ENCODE measurements around the gene FRMPD4. TPM values are rescaled to one million over a fixed set of nuclear protein-coding genes. Genes with fewer than 3 reads are reported as not detected.

Gene FRMPD4
- total and polyA plus RNA-seq, 12 donors: under 0.01 to 0.06 (median 0.02) TPM; not detected in 7

DNA sequence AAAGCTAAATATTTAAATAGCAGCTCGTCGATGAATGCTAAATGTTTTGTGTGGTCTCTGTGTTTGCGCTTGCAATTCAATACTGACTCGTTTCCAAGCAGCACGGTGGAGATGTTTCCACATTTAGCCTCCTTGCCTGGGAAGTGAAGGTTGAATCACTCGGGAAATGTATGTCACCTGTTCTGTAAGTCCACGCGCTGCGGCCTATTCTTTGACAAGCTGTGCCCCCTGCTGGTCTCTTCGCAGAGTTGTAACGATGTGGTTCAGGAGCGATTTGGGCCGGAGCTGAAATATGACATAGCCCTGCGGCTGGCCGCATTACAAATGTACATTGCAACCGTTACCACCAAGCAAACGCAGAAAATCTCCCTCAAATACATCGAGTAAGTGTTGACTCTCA is 563.4 kb downstream of the FRMPD4 start:
- Histone ChIP-seq H3K4me1 (replicated peaks in 1 of 2) (no peaks in the 10 kb centered on the region), H3K36me3 (replicated peaks in 1 of 2) (no peaks in the 10 kb centered on the region), H3K9me3 (replicated peaks in 1 of 3) (no peaks in the 10 kb centered on the region), H3K27ac (no peak overlapping the region), H3K27me3 (peaks cover 12% of the 10 kb centered on the region), H3K4me3 (no peak overlapping the region)
- intact Hi-C loops (cut with DNase I): no loop called here
- no peak for TF ChIP-seq POLR2A (IDR thresholded peaks at IDR 0.05)
- peak in 5 of 6 experiments; percentile 11 to 44 (median 38) for TF ChIP-seq CTCF (IDR thresholded peaks at IDR 0.05)
- DNase-seq: peak in 6 of 7 donors; percentile 18 to 63 (median 34)
- 20 to 35% (median 25%) methylated on average over 17 to 18 of the region's 18 CpGs for WGBS, 4 donors

- Histone ChIP-seq H3K27ac (no peak overlapping the region), H3K27me3 (peaks cover 6% of the 10 kb centered on the region), H3K36me3 (replicated peaks in 1 of 2) (no peaks in the 10 kb centered on the region), H3K4me1 (replicated peaks in 1 of 2) (no peaks in the 10 kb centered on the region), H3K9me3 (replicated peaks in 1 of 3) (no peaks in the 10 kb centered on the region), H3K4me3 (no peak overlapping the region)
- 67 to 87% (median 79%) methylated on average over 3 of the region's 3 CpGs for WGBS, 4 donors
- TF ChIP-seq POLR2A (IDR thresholded peaks at IDR 0.05) (no peak), CTCF (IDR thresholded peaks at IDR 0.05) (peak in 1 of 6 experiments; percentile 22)
- intact Hi-C loops (cut with DNase I): no loop called here
- DNase-seq: peak in 1 of 7 donors; percentile 3
Observed at GRCh38 chrX:12702509-12703091, 564.3 kb downstream of the FRMPD4 start.

DNA sequence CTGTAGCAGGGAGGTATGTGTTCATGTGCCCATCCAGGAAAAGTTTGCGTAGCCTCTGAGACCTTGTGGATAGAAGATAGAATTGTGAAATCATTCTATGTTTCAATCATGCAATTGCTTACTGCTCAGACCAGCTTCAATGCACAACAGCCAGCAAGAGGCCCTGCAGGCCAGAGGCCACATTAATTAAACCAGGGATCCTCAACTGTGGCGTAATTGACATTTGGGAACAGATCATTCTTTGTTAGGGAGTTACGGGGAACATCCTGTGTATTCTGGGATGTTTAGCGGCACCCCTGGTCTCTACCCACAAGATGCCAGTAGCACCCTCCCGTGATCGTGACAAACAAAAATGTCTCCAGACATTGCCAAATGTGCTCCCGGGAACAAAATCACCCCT is 566.4 kb downstream of the FRMPD4 start:
- Histone ChIP-seq H3K36me3 (replicated peaks in 1 of 2) (no peaks in the 10 kb centered on the region), H3K4me1 (replicated peaks in 1 of 2) (no peaks in the 10 kb centered on the region), H3K27me3 (peaks cover 6% of the 10 kb centered on the region), H3K27ac (no peak overlapping the region), H3K9me3 (replicated peaks in 1 of 3) (no peaks in the 10 kb centered on the region), H3K4me3 (no peak overlapping the region)
- TF ChIP-seq POLR2A (IDR thresholded peaks at IDR 0.05): no peak
- DNase-seq: no peak
- intact Hi-C loops (cut with DNase I): no loop called here
- WGBS, 4 donors: 68 to 78% (median 75%) methylated on average over 7 of the region's 7 CpGs

DNA sequence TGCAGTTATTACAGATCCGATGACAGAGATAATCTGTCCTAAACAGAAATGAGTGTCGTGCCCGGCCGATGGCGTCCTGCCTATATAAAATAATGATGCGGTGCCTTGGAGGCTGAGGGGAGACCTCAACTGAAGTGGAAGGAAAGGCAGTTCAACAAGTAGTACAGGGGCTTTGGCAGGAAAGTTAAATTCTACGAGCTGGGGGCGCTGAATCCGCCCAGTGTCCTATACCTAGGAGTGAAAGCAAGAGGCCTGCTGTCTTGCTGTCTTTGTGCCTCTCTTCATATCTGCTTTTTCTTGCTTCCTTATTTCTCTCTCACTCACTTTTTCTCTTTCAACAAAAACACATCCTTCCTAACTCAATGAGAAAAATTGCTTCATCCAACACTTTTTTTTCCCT is 570.8 kb downstream of the FRMPD4 start:
- Histone ChIP-seq H3K36me3 (replicated peaks in 1 of 2) (no peaks in the 10 kb centered on the region), H3K27ac (no peak overlapping the region), H3K4me1 (replicated peaks in 1 of 2) (no peaks in the 10 kb centered on the region), H3K27me3 (no peaks in the 10 kb centered on the region), H3K9me3 (replicated peaks in 1 of 3) (no peaks in the 10 kb centered on the region), H3K4me3 (no peak overlapping the region)
- no peak for TF ChIP-seq CTCF (IDR thresholded peaks at IDR 0.05)
- no peak for TF ChIP-seq POLR2A (IDR thresholded peaks at IDR 0.05)
- DNase-seq: no peak
- WGBS, 4 donors: 49 to 89% (median 77%) methylated on average over 9 of the region's 9 CpGs
- intact Hi-C loops (cut with DNase I): no loop called here

GRCh38 chrX:12711435-12712040 is 573.3 kb downstream of the FRMPD4 start:
- 48 to 62% (median 57%) methylated on average over 4 of the region's 4 CpGs for WGBS, 4 donors
- no peak for DNase-seq
- intact Hi-C loops (cut with DNase I): no loop called here
- H3K27me3 ChIP-seq: no peaks in the 10 kb centered on the region
- no peak overlapping the region for H3K27ac ChIP-seq
- H3K9me3 ChIP-seq (replicated peaks in 1 of 3): no peaks in the 10 kb centered on the region
- TF ChIP-seq CTCF (IDR thresholded peaks at IDR 0.05) (no peak), POLR2A (IDR thresholded peaks at IDR 0.05) (no peak)
- H3K4me3 ChIP-seq: no peak overlapping the region
- no peaks in the 10 kb centered on the region for H3K36me3 ChIP-seq (replicated peaks in 1 of 2)
- no peaks in the 10 kb centered on the region for H3K4me1 ChIP-seq (replicated peaks in 1 of 2)

Measured in adrenal gland (tissue), 12 donors.